Epidermal melanocyte (primary cell): ENCODE results near the gene CHRDL2.

ENCODE experiments used
- DNase-seq: peaks from one replicate; pipeline ENCODE4 v3.0.0; 2011; ENCODE audit warnings: low spot score; ENCODE audit not compliant: insufficient read length

Gene CHRDL2

DNA sequence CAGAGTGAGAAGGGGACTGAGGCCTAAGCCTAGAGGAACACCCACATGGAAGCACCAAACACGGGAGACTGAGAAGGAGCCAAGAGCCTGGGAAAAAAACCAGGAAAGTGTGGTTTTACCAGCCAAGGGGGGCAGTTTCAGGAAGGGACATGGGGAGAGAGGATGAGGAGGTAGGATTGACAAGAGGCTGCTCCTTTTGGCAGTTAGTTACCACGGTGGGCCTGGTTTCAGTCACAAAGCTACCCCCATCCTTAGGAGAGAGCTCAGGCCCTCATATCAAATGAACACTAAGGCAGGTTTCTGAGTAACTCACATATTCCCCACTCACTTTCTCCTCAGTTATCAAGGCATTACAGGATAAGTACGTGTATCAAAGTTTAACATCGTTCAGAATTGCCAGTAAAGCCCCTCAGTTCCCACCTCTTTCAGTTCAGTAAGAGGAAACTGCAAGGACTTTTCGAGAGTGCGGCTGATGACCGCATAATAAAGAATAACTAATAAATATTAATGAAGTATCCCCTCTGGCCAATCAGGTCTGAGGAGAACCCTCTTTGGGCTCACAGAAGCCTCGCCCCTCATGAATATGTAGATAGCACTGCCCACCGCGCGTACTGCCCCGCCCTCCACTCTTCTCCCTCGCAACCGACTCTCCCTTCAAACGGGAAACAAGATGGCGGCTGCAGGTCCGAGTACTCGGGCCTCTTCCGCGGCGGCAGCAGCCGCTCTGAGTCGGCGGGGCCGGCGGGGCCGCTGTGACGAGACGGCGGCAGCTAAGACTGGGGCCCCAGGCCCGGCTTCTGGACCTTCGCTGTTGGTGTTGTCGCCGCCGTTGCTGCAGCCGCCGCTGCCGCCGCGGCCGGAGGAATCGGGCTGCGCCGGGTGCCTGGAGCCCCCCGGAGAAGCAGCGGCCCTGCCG is 17.2 kb upstream of the CHRDL2 start, which contains the start of gene RNF169:
TSS of gene RNF169 (plus strand) at position 639 of the 916 bp plus-strand sequence. CDS start at position 671, 32 bp downstream.
- DNase-seq, result peak; percentile 99

GRCh38 chr11:74746868-74747267 is 15.6 kb upstream of the CHRDL2 start:
- DNase-seq, result peak; percentile 2

- no peak for DNase-seq
Observed at GRCh38 chr11:74744277-74744676, 13.1 kb upstream of the CHRDL2 start.

GRCh38 chr11:74743640-74744039 is 12.4 kb upstream of the CHRDL2 start:
- DNase-seq, result no peak

- no peak for DNase-seq
Observed at GRCh38 chr11:74742070-74742469, 10.8 kb upstream of the CHRDL2 start.

GRCh38 chr11:74739546-74740270 is 8.5 kb upstream of the CHRDL2 start:
- peak; percentile 91 for DNase-seq

DNA sequence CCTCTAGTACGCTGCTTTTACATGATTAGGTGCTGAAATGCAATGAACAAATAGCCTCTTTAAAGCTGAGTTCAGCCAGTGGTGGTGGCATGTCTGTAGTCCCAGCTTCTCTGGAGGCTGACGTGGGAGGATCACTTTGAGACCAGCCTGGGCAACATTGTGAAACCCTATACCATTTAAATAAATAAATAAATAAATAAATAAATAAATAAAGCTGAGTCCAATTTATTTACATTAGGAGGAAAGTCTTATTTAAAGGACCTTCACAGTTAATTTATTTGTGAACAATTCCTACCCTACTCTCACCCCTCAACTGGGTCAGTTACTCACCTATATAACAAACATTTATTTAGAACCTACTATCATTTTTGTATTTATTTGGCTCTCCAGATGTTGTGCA is 4.8 kb upstream of the CHRDL2 start:
- no peak for DNase-seq

DNA sequence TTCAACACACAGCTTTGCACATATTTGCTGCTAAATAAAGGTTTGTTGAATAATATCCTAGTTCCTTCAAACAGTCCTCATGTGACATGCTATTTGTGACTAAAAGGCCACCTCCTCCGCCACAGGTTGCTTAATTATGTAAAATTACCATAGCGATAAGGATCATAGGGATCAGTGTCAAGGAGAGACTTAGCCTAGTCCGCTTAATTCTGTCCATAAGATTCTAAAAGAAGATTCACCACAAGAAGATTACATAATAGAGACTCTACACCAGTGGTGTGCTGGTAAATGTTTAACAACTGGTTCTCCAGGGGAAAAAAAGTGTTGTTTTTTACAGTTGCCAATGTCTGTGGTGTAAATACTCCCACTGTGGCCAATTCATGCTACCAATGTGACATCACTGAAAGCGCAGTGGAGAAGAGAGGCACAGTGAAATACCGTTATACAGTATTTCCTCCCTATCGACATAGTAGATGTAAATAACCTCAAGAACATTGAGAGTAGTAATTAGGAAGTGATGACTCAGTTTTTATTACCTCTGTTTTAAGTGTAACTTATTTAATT is 4.2 kb upstream of the CHRDL2 start:
- DNase-seq, result no peak

DNA sequence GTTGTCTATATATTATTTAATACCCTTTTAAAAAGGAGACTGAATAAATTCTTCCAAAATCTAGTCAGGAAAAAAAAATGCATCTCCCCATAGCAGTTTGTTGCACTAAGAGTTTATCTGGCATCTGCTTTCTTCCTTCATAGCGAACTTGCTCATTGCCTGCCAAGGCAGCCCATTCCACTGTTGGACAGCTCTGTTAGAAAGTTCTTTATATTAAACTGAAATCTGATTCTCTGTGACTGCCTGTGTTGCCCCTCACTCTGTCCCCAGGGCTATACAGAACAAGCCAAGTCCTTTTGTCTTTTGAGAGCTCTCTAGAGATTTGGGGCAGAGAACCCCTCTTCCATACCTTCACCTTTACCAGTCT is 3.3 kb upstream of the CHRDL2 start:
- no peak for DNase-seq

DNA sequence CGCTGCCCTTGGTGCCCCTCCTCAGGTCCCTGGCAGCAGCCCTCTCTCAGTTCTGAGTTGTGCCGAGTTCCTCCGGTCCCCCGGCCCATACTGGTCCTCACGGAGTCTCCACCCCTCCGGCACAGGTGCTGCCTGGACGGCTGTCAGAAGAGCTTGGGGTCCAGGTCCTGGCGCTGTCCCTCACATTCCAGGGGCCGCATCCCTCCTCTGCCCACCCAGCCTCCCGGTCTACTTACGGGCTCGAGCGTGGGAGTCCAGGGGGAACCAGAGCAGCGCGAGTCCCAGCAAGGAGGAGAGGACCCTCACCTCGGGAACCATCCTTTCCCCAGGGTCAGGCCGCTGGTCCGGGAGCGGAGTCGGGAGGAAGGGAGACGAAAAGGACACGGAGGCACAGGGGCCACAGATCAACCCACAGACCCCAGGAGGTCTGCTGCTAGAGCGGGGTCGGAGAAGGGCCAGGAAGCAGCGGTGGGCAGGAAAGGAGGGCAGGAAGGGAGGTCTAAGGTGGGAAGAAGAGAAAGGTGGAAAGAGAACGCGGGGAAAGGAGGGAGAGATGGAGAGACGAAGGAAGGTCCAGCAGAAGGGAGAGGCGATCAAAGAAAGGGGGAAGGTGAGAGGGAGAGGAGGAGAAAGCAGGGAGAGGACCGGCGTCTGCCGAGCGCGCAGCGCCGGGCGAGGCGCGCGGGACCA is 510 bp downstream of the CHRDL2 start:
- DNase-seq, result no peak

GRCh38 chr11:74729397-74729796 is 1.8 kb downstream of the CHRDL2 start:
- no peak for DNase-seq

GRCh38 chr11:74726547-74727182 is 4.6 kb downstream of the CHRDL2 start:
- DNase-seq, result peak; percentile 94

GRCh38 chr11:74725701-74726100 is 5.5 kb downstream of the CHRDL2 start:
- no peak for DNase-seq

DNA sequence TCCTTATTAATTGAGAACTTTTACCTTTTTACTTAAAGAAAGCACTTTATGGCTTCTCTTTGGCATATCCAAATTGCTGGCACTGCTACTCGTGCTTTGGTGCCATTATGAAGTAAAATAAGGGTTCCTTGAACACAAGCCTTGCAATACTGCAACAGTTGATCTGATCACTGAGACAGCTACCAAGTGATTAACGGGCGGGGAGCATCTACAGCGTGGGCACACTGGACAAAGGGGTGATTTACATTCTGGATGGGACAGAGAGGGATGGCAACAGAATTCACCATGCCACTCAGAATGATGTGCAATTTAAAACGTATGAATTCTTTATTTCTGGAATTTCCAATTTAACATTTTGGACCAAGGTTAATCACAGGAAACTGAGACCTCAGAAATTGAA is 7.7 kb downstream of the CHRDL2 start:
- DNase-seq, result no peak

DNA sequence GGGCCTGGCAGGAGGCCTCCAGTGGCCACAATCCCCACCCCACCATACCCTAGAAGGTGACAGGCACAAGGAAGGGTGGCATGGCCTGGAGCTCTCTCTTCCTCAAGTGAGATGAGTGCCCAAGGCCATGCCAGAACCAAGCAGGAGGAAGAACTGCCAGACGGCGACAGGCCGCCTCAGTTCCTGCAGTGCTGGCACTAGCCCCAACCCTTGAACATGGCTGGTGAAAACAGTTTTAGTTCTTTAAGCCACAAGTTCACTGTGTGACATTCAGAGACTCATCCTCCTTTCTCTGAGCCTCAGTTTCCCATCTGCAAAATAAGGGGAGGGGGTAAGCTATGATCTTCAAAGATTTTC is 9.8 kb downstream of the CHRDL2 start:
- DNase-seq, result no peak

DNA sequence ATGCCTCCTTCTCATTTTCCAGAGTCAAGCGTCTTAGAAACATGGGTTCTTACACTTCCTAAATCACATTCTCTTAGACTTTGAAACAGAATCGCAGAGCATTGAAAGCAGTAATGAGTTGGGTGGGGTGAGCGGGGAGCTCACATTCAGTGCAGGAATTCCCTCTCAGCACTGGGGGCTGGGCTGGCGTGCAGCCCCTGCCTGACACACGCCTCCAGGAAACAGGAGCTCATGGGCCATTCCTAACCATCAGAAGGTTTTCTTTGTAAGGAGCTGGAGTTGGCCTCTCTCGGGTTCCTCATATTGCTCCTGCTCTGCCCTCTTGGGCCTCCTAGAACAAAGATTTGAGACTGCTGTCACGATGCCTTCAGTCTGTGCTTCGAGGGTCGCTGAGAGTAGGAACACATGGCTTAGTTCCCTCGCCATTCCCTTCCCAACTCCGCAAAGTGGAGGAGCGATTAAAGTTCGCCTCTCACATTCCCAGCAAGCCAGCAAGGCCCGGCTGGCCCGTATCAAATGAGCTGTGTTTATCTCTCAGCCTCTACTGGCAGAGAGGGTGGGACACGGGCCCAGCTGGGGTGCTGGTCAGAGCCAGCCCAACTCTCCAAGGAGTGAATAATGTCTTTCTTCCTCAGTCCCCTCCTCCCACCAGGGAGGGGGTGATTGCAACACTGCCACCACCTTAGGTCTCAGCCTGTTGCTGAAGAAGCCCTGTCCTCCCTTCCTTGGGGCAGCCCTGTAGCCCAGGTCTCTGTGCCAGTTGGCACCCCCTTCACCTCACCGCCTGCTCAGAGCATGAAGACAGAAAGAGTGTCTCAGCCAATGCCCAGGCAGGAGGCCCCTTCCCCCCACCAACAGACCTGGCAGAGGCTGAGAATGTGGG is 10.4 kb downstream of the CHRDL2 start:
- no peak for DNase-seq

- DNase-seq, result no peak
Observed at GRCh38 chr11:74719011-74719410, 12.2 kb downstream of the CHRDL2 start.

- DNase-seq, result no peak
Observed at GRCh38 chr11:74717221-74717969, 13.8 kb downstream of the CHRDL2 start.

- DNase-seq, result no peak
Observed at GRCh38 chr11:74714904-74715303, 16.3 kb downstream of the CHRDL2 start.

- no peak for DNase-seq
Observed at GRCh38 chr11:74713686-74714085, 17.5 kb downstream of the CHRDL2 start.
